Endothelial cell of umbilical vein (primary cell): Measurements from ENCODE around the gene CD300LF. TPM values are rescaled to one million over a fixed set of nuclear protein-coding genes. Genes with fewer than 3 reads are reported as not detected.

Source experiments
- BruUV-seq: library from RNA; stranded (reverse); fragments of 400-500 nt; replicated peaks from 2 replicates; lab custom pipeline; 2021; lab: Mats Ljungman, UMichigan
- CTCF ChIA-PET: fragments of 300-600, 350-600 bp; sonication (Branson Sonifier 250); formaldehyde crosslinking; loops from one replicate; lab custom pipeline; 2021; ENCODE audit warnings: antibody characterized with exemption, inconsistent platforms; lab: Charles Lee
- POLR2A ChIA-PET: fragments of 300-600, 350-600 bp; sonication (Branson Sonifier 250); formaldehyde crosslinking; loops from one replicate; lab custom pipeline; 2021; ENCODE audit warnings: antibody characterized with exemption, inconsistent platforms; lab: Charles Lee
- DNase-seq: peaks from one replicate; pipeline ENCODE4 v3.0.0-alpha.2; 2011; ENCODE audit warnings: low read depth, low spot score
- FAIRE-seq: peaks from 2 replicates; lab custom pipeline; 2011; peaks lifted over from hg19 to GRCh38; lab: Jason Lieb, UNC
- H2AFZ ChIP-seq: 2 replicates; pipeline ENCODE4 v1.6.0; 2012; ENCODE audit warnings: low read depth, low read length, control low read depth, inconsistent platforms
- H3K27ac ChIP-seq: 2 replicates; pipeline ENCODE4 v1.5.1; 2011; ENCODE audit warnings: low read depth, mild to moderate bottlenecking, control low read depth, low read length, moderate library complexity; ENCODE audit not compliant: insufficient read depth
- H3K27me3 ChIP-seq, 2 experiments: 2 replicates each; pipeline versions ENCODE4 v1.6.0 to v1.6.1; 2011; ENCODE audit warnings: low read length in 2 of 2, mixed read lengths in 1 of 2; ENCODE audit not compliant: control insufficient read depth in 2 of 2, insufficient read depth in 2 of 2
- H3K36me3 ChIP-seq, 2 experiments: 2 replicates in 1 of 2; 3 replicates in 1 of 2; pipeline ENCODE4 v1.5.1; 2011; ENCODE audit warnings: low read length in 2 of 2, mild to moderate bottlenecking in 1 of 2, moderate library complexity in 1 of 2; ENCODE audit not compliant: control insufficient read depth in 2 of 2, insufficient read depth in 2 of 2; ENCODE audit errors: extremely low read depth in 1 of 2
- H3K4me1 ChIP-seq: 3 replicates; pipeline ENCODE4 v1.5.1; 2011; ENCODE audit warnings: mild to moderate bottlenecking, low read length; ENCODE audit not compliant: control insufficient read depth, insufficient read depth; ENCODE audit errors: extremely low read depth
- H3K4me2 ChIP-seq: 2 replicates; pipeline ENCODE4 v1.6.1; 2011; ENCODE audit warnings: low read length, control low read depth, mixed read lengths; ENCODE audit not compliant: insufficient read depth
- H3K4me3 ChIP-seq, 3 experiments: fragments of 200-600 bp in 1 of 3; sonication (generic), shearing (Covaris generic) in 1 of 3; replicated peaks in 1 of 3; 2 replicates each; pipeline ENCODE4 v1.5.1; 2011 to 2016; ENCODE audit warnings: control low read depth in 3 of 3, low read length in 3 of 3, mild to moderate bottlenecking in 2 of 3, inconsistent platforms in 1 of 3, low read depth in 1 of 3, moderate library complexity in 1 of 3; ENCODE audit not compliant: insufficient read depth in 1 of 3
- H3K79me2 ChIP-seq: 2 replicates; pipeline ENCODE4 v1.6.0; 2012; ENCODE audit warnings: low read length, inconsistent platforms; ENCODE audit not compliant: control insufficient read depth, insufficient read depth
- H3K9ac ChIP-seq: replicated peaks from 2 replicates; pipeline ENCODE3; 2011; ENCODE audit warnings: low read length, control low read depth; ENCODE audit not compliant: insufficient read depth; ENCODE audit errors: extremely low read depth
- H3K9me1 ChIP-seq: replicated peaks from 3 replicates; pipeline ENCODE4 v1.6.0; 2011; ENCODE audit warnings: mild to moderate bottlenecking, low read length; ENCODE audit not compliant: control insufficient read depth, insufficient read depth; ENCODE audit errors: extremely low read depth
- H3K9me3 ChIP-seq: replicated peaks from 2 replicates; pipeline ENCODE4 v1.5.1; 2012; ENCODE audit warnings: low read length, inconsistent platforms; ENCODE audit not compliant: control insufficient read depth, insufficient read depth
- H4K20me1 ChIP-seq: replicated peaks from 2 replicates; pipeline ENCODE3; 2011; ENCODE audit warnings: mild to moderate bottlenecking, low read length; ENCODE audit not compliant: control insufficient read depth, insufficient read depth; ENCODE audit errors: extremely low read depth
- FOS ChIP-seq: IDR thresholded peaks from 2 replicates; pipeline ENCODE4 v1.6.1; 2011; ENCODE audit warnings: mild to moderate bottlenecking, low read length, moderate library complexity, borderline replicate concordance; ENCODE audit not compliant: insufficient read depth
- MYC ChIP-seq: IDR thresholded peaks from one replicate; pipeline ENCODE4 v1.6.1; 2011; ENCODE audit warnings: mild to moderate bottlenecking, low read depth, low read length
- POLR2AphosphoS5 ChIP-seq: IDR thresholded peaks from 2 replicates; pipeline ENCODE4 v1.6.1; 2012; ENCODE audit warnings: low read depth, mild to moderate bottlenecking, control low read depth, low read length, moderate library complexity; ENCODE audit not compliant: insufficient read depth
- dilution Hi-C: fragments of 300-500 bp; cut with MboI; formaldehyde crosslinking; loops from one replicate; pipeline ENCODE4 v1.15.0; 2019; ENCODE audit warnings: low sequenced_read_pairs; ENCODE audit not compliant: extremely low pct_ligation_motif_present
- intact Hi-C: fragments of 100-400 bp; cut with micrococcal nuclease; formaldehyde crosslinking; loops from one replicate; pipeline ENCODE4 v1.10.0; 2022
- polyA plus RNA-seq, 4 experiments: library from polyadenylated mRNA; depleted of rRNA in 3 of 4; stranded (reverse) in 3 of 4; unstranded in 1 of 4; fragments of >200 nt; gene quantifications; 2 replicates each; pipeline versions ENCODE4 v1.2.1 to v1.2.3, GENCODE V29; 2011 to 2012; ENCODE audit warnings: missing spikeins in 1 of 4
- total RNA-seq: library from RNA; stranded (reverse); gene quantifications from 2 replicates; pipeline ENCODE4 v1.2.3, GENCODE V29; 2021
- TF ChIP-seq, protein P1 (sequence below): IDR thresholded peaks from 2 replicates; pipeline ENCODE4 v1.6.1; 2011; ENCODE audit not compliant: insufficient read depth, insufficient read length

The CD300LF gene
- total and polyA plus RNA-seq, 2 donors (not counting 3 experiments of a cell fraction or from before 2014, with no cell fraction given) = not detected

DNA sequence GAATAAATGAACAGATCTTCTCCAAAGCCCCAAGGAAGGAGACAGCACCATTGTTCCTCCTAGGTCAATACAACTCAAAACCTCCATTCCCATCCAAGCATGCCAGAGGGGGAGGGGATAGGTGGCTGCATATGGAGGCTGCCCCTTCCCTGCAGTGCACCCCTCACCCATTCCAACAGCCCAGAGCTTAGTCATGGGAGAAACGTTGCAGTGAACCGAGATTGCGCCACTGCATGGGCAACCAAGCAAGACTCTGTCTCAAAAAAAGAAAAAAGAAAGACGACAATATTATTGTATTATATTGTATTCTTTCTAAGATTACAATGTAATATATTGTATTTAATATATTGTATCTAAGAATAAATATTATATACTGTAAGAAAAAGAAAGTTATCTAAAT lies 52.8 kb downstream of the CD300LF start:
- Histone ChIP-seq H3K4me1 (no peaks in the 10 kb centered on the region), H3K4me2 (no peak overlapping the region), H4K20me1 (no peaks in the 10 kb centered on the region), H2AFZ (no peak overlapping the region), H3K4me3 (no peak overlapping the region), H3K9me1 (no peaks in the 10 kb centered on the region), H3K79me2 (no peaks in the 10 kb centered on the region), H3K27me3 (no peaks in the 10 kb centered on the region), H3K9ac (no peak overlapping the region), H3K36me3 (no peaks in the 10 kb centered on the region), H3K9me3 (no peaks in the 10 kb centered on the region), H3K27ac (no peak overlapping the region)
- BruUV-seq = no TSS peak
- DNase-seq = no peak
- CTCF ChIA-PET = interaction anchor here (0.8 to 5.4 kb wide), 2 partner anchors 67 to 77 kb away, joined by 4 to 131 read pairs; partner anchors contain the start of gene RAB37
- no peak for TF ChIP-seq POLR2AphosphoS5
- no peak for TF ChIP-seq FOS
- TF ChIP-seq MYC = no peak
- TF ChIP-seq, protein P1, sequence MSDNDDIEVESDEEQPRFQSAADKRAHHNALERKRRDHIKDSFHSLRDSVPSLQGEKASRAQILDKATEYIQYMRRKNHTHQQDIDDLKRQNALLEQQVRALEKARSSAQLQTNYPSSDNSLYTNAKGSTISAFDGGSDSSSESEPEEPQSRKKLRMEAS = no peak
- POLR2A ChIA-PET = no interaction called here
- FAIRE-seq = no peak
- dilution Hi-C loops (no loop called here), intact Hi-C loops (no loop called here)

DNA sequence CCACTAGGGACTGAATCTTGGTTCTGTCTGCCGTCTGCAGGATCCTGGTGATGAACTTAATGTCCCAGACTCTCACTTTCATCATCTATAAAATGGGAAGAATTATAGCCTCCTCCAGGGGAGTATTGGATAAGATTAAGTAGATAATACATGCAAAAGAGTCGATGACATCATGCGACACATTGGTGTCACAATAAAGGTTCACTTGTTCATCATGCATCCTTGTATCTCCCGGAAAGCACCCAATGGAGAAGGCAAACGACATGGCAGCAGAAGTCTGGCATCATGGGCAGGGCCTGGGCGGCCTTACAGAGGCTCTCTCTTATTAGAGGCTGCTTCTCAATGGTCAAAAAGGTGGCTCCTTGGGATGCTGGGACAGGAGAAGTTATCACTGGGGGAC lies 54.1 kb downstream of the CD300LF start:
- no peak for DNase-seq
- no peaks in the 10 kb centered on the region for H3K9me1 ChIP-seq
- H2AFZ ChIP-seq = no peak overlapping the region
- H3K4me1 ChIP-seq = no peaks in the 10 kb centered on the region
- H4K20me1 ChIP-seq = no peaks in the 10 kb centered on the region
- H3K36me3 ChIP-seq = no peaks in the 10 kb centered on the region
- intact Hi-C loops (no loop called here), dilution Hi-C loops (no loop called here)
- no TSS peak for BruUV-seq
- FAIRE-seq = no peak
- H3K4me3 ChIP-seq = no peak overlapping the region
- no peaks in the 10 kb centered on the region for H3K79me2 ChIP-seq
- CTCF ChIA-PET = interaction anchor here (1.1 to 5.4 kb wide), 5 partner anchors 13 to 299 kb away, joined by 3 to 131 read pairs (median 13); partner anchors contain the start of gene RAB37
- H3K4me2 ChIP-seq = no peak overlapping the region
- no peak for TF ChIP-seq POLR2AphosphoS5
- no peaks in the 10 kb centered on the region for H3K9me3 ChIP-seq
- H3K27ac ChIP-seq = no peak overlapping the region
- POLR2A ChIA-PET = no interaction called here
- H3K27me3 ChIP-seq = no peaks in the 10 kb centered on the region
- no peak overlapping the region for H3K9ac ChIP-seq
